C4-2B (cell line): ENCODE results near the gene TGIF2.

ENCODE experiments used
- ZFX ChIP-seq: fragments of 450-650 bp; IDR thresholded peaks from 2 replicates; pipeline ENCODE4 v1.6.1; 2017
- TF ChIP-seq, protein P1 (sequence below): fragments of 450-650 bp; conservative IDR thresholded peaks from 2 replicates; pipeline ENCODE4 v1.5.1; 2017; ENCODE audit warnings: mild to moderate bottlenecking

DNA sequence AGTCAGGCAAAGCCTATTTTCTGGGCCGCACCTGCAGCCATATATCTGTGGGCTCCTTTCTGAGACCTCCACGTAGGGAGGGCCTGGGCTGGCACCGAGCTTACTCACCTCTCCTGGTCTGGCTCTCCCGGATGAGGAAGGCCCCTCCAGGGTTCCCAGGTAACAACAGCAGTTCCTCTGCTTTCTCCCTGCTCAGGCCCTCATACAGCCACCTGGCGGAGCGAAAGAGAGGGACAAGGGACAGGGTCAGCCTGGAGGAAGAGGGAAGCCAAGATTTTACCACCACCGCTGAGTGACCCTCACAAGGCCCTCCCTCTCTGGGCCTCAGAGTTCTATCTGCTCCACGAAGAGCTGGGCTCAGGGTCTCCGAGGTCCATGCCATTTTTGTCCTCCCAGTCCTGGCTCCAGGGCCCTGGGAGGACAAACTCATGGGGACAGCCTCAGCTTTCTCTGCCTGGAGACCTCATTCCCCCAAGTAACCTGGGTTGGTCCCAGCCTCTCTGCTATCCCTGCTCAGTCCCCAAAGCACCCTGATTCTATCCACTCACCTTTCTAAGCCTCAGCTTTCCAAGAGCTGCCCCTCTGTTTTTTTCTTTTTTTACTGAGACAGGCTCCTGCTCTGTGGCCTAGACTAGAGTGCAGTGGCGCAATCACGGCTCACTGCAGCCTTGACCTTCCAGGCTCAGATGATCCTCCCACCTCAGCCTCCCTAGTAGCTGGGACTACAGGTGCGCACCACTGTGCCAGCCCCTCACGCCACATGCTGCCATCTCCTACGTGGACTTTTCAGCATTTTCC lies 59.3 kb downstream of the TGIF2 start:
- TF ChIP-seq, protein P1, sequence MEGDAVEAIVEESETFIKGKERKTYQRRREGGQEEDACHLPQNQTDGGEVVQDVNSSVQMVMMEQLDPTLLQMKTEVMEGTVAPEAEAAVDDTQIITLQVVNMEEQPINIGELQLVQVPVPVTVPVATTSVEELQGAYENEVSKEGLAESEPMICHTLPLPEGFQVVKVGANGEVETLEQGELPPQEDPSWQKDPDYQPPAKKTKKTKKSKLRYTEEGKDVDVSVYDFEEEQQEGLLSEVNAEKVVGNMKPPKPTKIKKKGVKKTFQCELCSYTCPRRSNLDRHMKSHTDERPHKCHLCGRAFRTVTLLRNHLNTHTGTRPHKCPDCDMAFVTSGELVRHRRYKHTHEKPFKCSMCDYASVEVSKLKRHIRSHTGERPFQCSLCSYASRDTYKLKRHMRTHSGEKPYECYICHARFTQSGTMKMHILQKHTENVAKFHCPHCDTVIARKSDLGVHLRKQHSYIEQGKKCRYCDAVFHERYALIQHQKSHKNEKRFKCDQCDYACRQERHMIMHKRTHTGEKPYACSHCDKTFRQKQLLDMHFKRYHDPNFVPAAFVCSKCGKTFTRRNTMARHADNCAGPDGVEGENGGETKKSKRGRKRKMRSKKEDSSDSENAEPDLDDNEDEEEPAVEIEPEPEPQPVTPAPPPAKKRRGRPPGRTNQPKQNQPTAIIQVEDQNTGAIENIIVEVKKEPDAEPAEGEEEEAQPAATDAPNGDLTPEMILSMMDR = no peak
- no peak for TF ChIP-seq ZFX
